ENCODE measurements around the gene RSU1.

RSU1 gene

GRCh38 chr10:16816171-16816570, 1.1 kb downstream of the RSU1 start:
- H3K4me3 ChIP-seq (ENCODE audit: control insufficient read depth, low read depth, low read length): peak overlapping the region; percentile 78
- no peak for TF ChIP-seq CTCF (conservative IDR thresholded peaks at IDR 0.05; ENCODE audit: control insufficient read depth, insufficient read depth, low read depth, low read length)
- DNase-seq (ENCODE audit: low read depth): no peak

GRCh38 chr10:16814012-16814411, 3.2 kb downstream of the RSU1 start:
- no peak for TF ChIP-seq CTCF (conservative IDR thresholded peaks at IDR 0.05; ENCODE audit: control insufficient read depth, insufficient read depth, low read depth, low read length)
- DNase-seq (ENCODE audit: low read depth): no peak
- no peak overlapping the region for H3K4me3 ChIP-seq (ENCODE audit: control insufficient read depth, low read depth, low read length)

GRCh38 chr10:16812676-16813075, 4.5 kb downstream of the RSU1 start:
- DNase-seq (ENCODE audit: low read depth): no peak
- no peak for TF ChIP-seq CTCF (conservative IDR thresholded peaks at IDR 0.05; ENCODE audit: control insufficient read depth, insufficient read depth, low read depth, low read length)
- no peak overlapping the region for H3K4me3 ChIP-seq (ENCODE audit: control insufficient read depth, low read depth, low read length)

- DNase-seq (ENCODE audit: low read depth): no peak
- no peak for TF ChIP-seq CTCF (conservative IDR thresholded peaks at IDR 0.05; ENCODE audit: control insufficient read depth, insufficient read depth, low read depth, low read length)
- no peak overlapping the region for H3K4me3 ChIP-seq (ENCODE audit: control insufficient read depth, low read depth, low read length)
Observed at GRCh38 chr10:16811765-16812164, 5.5 kb downstream of the RSU1 start.

- H3K4me3 ChIP-seq (ENCODE audit: control insufficient read depth, low read depth, low read length): no peak overlapping the region
- no peak for TF ChIP-seq CTCF (conservative IDR thresholded peaks at IDR 0.05; ENCODE audit: control insufficient read depth, insufficient read depth, low read depth, low read length)
- no peak for DNase-seq (ENCODE audit: low read depth)
Observed at GRCh38 chr10:16811292-16811691, 5.9 kb downstream of the RSU1 start.

- TF ChIP-seq CTCF (conservative IDR thresholded peaks at IDR 0.05; ENCODE audit: control insufficient read depth, insufficient read depth, low read depth, low read length): peak; percentile 65
- peak; percentile 53 for DNase-seq (ENCODE audit: low read depth)
- no peak overlapping the region for H3K4me3 ChIP-seq (ENCODE audit: control insufficient read depth, low read depth, low read length)
Observed at GRCh38 chr10:16809074-16809718, 8.0 kb downstream of the RSU1 start.

GRCh38 chr10:16804123-16804522, 13.1 kb downstream of the RSU1 start:
- DNase-seq (ENCODE audit: low read depth): no peak
- TF ChIP-seq CTCF (conservative IDR thresholded peaks at IDR 0.05; ENCODE audit: control insufficient read depth, insufficient read depth, low read depth, low read length): no peak
- H3K4me3 ChIP-seq (ENCODE audit: control insufficient read depth, low read depth, low read length): no peak overlapping the region

All from fibroblast of mammary gland (primary cell).